ENCODE data around the gene MALAT1.

DNA sequence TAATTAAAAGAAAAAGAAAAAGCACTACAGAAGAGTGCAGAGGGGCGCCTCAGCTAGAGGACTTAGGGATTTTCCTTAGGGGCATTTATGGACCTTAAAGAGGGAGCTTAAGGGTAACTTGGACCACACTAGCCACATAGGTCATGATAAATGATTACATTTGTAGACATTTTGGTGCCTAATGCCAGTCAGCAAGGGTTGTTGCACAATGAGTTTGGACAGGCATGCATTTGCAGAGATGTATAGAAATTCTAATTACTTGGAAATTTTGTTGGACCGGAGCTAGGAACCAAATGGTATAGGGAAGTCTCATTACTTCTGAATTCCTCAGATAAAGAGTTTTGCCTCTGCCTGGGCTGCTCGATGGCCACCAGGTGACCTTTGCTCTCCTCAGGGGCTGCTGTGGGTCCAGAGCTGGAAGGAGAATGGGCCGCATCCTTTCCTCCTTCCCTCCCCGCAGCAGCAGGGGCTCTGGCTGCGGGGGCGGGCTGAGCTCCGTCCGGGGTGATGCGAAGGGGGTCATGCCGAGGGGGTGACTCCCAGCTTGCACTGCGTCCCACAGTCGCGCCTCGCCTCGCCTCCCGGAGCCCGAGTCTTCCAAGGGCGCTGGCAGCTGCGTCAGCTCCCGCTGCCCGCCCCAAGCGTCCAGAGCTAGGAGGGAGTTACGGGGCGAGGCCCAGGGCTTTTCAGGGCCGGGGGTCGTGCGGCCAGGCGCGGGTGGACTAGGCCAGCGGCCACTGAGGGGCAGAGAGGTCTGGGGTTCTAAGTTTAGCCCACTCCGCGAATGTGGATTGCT is 20.3 kb upstream of the MALAT1 start:
- TF ChIP-seq, protein P1, sequence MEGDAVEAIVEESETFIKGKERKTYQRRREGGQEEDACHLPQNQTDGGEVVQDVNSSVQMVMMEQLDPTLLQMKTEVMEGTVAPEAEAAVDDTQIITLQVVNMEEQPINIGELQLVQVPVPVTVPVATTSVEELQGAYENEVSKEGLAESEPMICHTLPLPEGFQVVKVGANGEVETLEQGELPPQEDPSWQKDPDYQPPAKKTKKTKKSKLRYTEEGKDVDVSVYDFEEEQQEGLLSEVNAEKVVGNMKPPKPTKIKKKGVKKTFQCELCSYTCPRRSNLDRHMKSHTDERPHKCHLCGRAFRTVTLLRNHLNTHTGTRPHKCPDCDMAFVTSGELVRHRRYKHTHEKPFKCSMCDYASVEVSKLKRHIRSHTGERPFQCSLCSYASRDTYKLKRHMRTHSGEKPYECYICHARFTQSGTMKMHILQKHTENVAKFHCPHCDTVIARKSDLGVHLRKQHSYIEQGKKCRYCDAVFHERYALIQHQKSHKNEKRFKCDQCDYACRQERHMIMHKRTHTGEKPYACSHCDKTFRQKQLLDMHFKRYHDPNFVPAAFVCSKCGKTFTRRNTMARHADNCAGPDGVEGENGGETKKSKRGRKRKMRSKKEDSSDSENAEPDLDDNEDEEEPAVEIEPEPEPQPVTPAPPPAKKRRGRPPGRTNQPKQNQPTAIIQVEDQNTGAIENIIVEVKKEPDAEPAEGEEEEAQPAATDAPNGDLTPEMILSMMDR (IDR thresholded peaks at IDR 0.05) = no peak
- peak in 1 of 2 donors; percentile 11 for TF ChIP-seq POLR2A (IDR thresholded peaks at IDR 0.05)
